Activated CD8-positive, alpha-beta T cell treated with anti-CD3 and anti-CD28 coated beads, Interleukin-2, amount 10 ng/mL, durations not matched to agents 7 days and 5 days (primary cell): Measurements from ENCODE around the gene MED16. TPM values are rescaled to one million over a fixed set of nuclear protein-coding genes. Genes with fewer than 3 reads are reported as not detected.

ENCODE experiments used
- ATAC-seq: fragments of 150-1000 bp; cut with Tn5 transposase; one replicate; pipeline ENCODE4 v1.10.0; 2021; ENCODE audit warnings: moderate library complexity
- CTCF ChIA-PET: fragments of 350-600 bp; sonication (Branson Sonifier 250); formaldehyde crosslinking; loops from one replicate; lab custom pipeline; 2021; ENCODE audit warnings: antibody characterized with exemption; lab: Charles Lee
- POLR2A ChIA-PET: fragments of 350-600 bp; sonication (Branson Sonifier 250); formaldehyde crosslinking; loops from one replicate; lab custom pipeline; 2021; ENCODE audit warnings: antibody characterized with exemption; lab: Charles Lee
- DNase-seq: peaks from one replicate; pipeline ENCODE4 v3.0.0-alpha.2; 2020
- H3K27ac Mint-ChIP-seq: one replicate; pipeline ENCODE4 v1.8.0; 2021; ENCODE audit warnings: mild to moderate bottlenecking, mixed read lengths
- H3K27me3 Mint-ChIP-seq: one replicate; pipeline ENCODE4 v1.8.0; 2021; ENCODE audit warnings: low read depth, mixed read lengths
- H3K36me3 Mint-ChIP-seq: one replicate; pipeline ENCODE4 v1.8.0; 2021; ENCODE audit warnings: low read depth, mixed read lengths
- H3K4me1 Mint-ChIP-seq: one replicate; pipeline ENCODE4 v1.8.0; 2021; ENCODE audit warnings: low read depth, mixed read lengths
- H3K4me3 Mint-ChIP-seq: one replicate; pipeline ENCODE4 v1.8.0; 2021; ENCODE audit warnings: mild to moderate bottlenecking, mixed read lengths
- H3K9me3 Mint-ChIP-seq: one replicate; pipeline ENCODE4 v1.8.0; 2022; ENCODE audit warnings: mixed read lengths; ENCODE audit not compliant: insufficient read depth
- total RNA-seq, 2 experiments: library from RNA; stranded (reverse); gene quantifications; one replicate each; pipeline ENCODE4 v1.2.3, GENCODE V29; 2021

Gene MED16
- total RNA-seq, 2 experiments from 2014 or later: 55.9 to 60.4 TPM

DNA sequence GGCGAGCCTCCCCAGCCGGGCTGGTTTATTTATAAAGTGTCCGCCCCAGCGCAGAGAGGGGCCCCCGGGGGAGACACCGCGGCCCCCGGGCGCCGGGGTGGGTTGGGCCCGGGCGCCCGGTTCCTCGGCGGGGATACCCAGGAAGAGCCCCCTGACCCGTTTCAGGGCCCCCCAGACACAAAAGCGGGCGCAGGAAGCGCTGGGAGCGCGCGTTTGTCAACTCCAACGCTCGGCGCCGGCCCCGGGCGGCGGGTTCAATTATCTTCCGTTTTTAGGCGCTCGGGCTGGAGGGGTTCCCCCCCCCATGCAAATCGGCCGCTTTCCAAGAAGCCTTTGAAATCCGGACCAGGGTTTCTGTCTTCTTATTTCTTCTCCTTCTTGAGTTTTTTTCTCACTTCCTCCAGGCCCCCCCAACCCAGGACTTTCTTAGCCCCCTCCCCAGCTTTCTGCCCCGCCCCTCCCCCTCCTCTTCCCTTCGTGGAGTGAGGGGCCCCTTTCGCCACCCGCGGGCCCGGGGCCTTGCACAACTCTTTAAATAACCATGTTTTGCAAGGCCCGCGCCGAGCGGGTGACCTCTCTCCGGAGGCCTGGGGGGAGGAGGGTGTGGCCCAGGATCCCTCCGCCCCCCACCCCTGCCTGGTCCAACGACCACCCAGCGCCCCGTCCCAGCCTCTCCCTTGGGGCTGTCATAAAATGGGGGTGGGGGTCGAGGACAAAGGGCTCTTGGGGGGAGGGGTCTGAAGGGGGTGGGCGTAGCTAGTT lies 33.8 kb upstream of the MED16 start:
- ChIA-PET CTCF (no interaction called here), POLR2A (no interaction called here)
- H3K4me3 Mint-ChIP-seq: peak overlapping the region; percentile 79
- peaks cover 12% of the 10 kb centered on the region for H3K36me3 Mint-ChIP-seq
- no peaks in the 10 kb centered on the region for H3K9me3 Mint-ChIP-seq
- peak overlapping the region; percentile 67 for H3K27ac Mint-ChIP-seq
- no peaks in the 10 kb centered on the region for H3K27me3 Mint-ChIP-seq
- no peak for ATAC-seq
- DNase-seq: peak; percentile 68
- H3K4me1 Mint-ChIP-seq: peaks cover 11% of the 10 kb centered on the region

DNA sequence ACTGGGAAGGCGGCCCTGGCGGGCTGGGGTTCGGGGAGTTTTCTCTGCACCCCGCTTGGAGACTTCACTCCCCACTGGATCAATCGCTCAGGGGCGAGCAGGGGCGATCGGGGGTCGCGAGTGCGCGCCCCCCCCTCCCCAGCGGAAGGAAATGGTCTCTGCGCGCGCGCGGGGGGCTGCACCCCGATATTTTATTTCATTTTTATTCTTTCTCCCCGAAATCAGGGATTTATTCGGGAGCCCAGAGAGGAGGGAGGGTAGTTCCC lies 33.3 kb upstream of the MED16 start:
- H3K4me3 Mint-ChIP-seq: peak overlapping the region; percentile 76
- peak overlapping the region; percentile 52 for H3K27ac Mint-ChIP-seq
- no peaks in the 10 kb centered on the region for H3K9me3 Mint-ChIP-seq
- H3K27me3 Mint-ChIP-seq: no peaks in the 10 kb centered on the region
- CTCF ChIA-PET: no interaction called here
- POLR2A ChIA-PET: no interaction called here
- peaks cover 14% of the 10 kb centered on the region for H3K4me1 Mint-ChIP-seq
- ATAC-seq (no peak), DNase-seq (no peak)
- H3K36me3 Mint-ChIP-seq: peaks cover 10% of the 10 kb centered on the region

DNA sequence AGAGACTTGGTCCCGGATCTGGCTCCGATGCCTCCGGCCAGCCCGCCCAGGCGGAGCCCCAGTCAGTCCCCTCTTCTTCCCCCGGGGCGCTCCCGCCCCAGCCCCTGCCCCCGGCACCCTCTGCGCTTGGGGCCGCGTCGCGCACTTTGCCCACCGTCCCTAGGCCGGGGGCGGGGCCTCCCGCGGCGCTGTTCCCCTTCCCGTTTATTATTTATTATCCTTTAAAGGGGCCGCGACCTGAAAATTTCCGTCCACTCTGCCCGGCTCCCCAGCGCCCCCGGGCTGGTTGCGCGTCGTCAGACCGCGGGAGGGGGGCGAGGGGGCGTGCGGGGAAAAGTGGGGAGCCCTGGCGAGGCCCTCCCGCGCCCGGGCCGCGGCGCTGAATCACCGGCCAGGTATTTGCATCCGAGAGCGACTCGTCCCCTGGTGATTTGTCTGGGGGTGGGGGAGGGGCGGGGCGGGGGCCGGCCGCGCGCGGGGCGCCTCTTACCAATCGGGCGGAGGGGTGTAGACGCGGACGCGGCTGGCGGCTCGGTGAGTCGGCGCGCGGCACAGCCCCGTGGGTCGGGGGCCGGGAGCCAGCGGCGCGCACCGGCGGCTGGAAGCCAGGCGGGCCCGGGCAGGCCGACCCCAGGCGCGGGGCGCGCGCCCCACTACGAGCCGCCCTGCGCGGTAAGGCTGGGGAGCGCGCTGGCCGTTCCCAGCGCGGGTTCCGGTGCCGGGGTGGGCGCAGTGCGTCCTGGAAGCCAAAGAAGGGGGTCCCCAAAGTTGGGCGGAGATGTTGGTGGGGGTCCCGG lies 32.7 kb upstream of the MED16 start, which contains the start of gene ARID3A:
TSS of gene ARID3A (plus strand) at position 510 of the 797 bp plus-strand sequence. CDS start 3,494 bp downstream, outside the sequence.
- no peaks in the 10 kb centered on the region for H3K27me3 Mint-ChIP-seq

DNA sequence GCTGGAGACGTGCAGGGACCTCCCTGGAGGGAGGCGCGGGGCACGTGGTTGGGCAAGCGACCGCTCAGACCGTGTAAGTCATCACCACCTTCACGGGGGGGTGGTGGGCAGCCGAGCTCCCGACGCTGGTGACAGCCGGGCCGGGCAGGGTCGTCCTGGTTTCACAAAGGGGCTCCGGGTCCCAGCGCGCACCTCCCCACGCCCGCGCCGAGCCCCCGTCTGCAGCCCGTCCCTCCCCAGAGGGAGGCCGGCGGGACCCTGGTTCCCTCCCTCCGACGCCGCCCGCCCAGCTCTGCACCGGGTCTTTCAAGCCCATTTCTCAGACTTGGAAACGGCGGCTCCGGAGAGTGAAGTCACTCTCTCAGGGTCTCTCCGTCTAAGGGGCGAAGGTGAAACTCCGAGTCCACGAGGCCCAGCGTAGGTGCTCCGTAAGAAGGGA lies 32.1 kb upstream of the MED16 start:
- peaks cover 6% of the 10 kb centered on the region for H3K36me3 Mint-ChIP-seq
- H3K27me3 Mint-ChIP-seq: no peaks in the 10 kb centered on the region
- H3K4me1 Mint-ChIP-seq: peaks cover 20% of the 10 kb centered on the region
- no peaks in the 10 kb centered on the region for H3K9me3 Mint-ChIP-seq
- ATAC-seq (peak; percentile 64), DNase-seq (peak; percentile 81)
- peak overlapping the region; percentile 89 for H3K27ac Mint-ChIP-seq
- ChIA-PET CTCF (interaction anchor here (3.2 to 6.7 kb wide), 2 partner anchors 58 to 61 kb away, joined by 24 to 125 read pairs; partner anchors contain the start of gene WDR18), POLR2A (interaction anchor here (0.7 to 1.2 kb wide), 2 partner anchors 59 to 62 kb away, joined by 3 to 7 read pairs; partner anchors contain the start of gene WDR18)
- peak overlapping the region; percentile 77 for H3K4me3 Mint-ChIP-seq

More for the DNA sequence above, 32.7 kb upstream of the MED16 start, which contains the start of gene ARID3A:
- DNase-seq (peak; percentile 83), ATAC-seq (peak; percentile 68)
- peaks cover 18% of the 10 kb centered on the region for H3K4me1 Mint-ChIP-seq
- H3K27ac Mint-ChIP-seq: peak within 1 kb of the TSS; percentile 89
- peak within 1 kb of the TSS; percentile 79 for H3K4me3 Mint-ChIP-seq
- POLR2A ChIA-PET: interaction anchor here (0.7 to 1.2 kb wide), 2 partner anchors 58 to 63 kb away, joined by 3 to 7 read pairs; partner anchors contain the start of gene WDR18
- CTCF ChIA-PET: interaction anchor here (6.7 kb wide), 1 partner anchor 57 kb away, joined by 125 read pairs; the partner anchor contains the start of gene WDR18
- peaks cover 6% of the 10 kb centered on the region for H3K36me3 Mint-ChIP-seq
- no peaks in the 10 kb centered on the region for H3K9me3 Mint-ChIP-seq

DNA sequence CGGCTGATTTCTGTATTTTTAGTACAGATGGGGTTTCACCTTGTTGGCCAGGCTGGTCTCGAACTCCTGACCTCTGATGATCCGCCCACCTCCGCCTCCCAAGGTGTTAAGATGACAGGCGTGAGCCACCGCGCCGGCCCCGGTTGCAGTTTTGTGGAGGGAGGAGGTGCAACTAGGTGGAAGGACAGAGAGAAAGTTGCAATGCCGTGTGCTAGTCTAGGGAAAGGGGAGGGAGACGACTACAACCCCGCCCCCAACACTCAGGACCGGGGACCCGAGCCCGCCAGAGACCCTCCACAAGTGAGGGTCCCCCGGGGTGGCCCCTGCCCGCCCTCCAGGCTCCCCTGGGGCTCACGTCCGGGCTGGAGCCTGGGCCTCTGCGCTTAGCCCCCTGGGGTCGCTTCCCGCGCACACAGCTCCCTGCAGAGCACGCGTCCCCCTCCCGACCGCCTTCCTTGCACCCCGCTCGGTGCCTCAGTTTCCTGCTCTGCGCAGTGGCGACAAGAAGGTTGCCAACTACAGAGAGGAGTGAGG lies 31.6 kb upstream of the MED16 start:
- H3K4me1 Mint-ChIP-seq: peaks cover 20% of the 10 kb centered on the region
- ChIA-PET CTCF (interaction anchor here (3.2 to 6.7 kb wide), 2 partner anchors 58 to 61 kb away, joined by 24 to 125 read pairs; partner anchors contain the start of gene WDR18), POLR2A (interaction anchor here (0.7 to 1.4 kb wide), 3 partner anchors 59 to 79 kb away, joined by 3 to 7 read pairs (median 3); partner anchors contain the start of gene WDR18)
- DNase-seq (peak; percentile 55), ATAC-seq (no peak)
- peaks cover 3% of the 10 kb centered on the region for H3K36me3 Mint-ChIP-seq
- H3K27me3 Mint-ChIP-seq: no peaks in the 10 kb centered on the region
- H3K4me3 Mint-ChIP-seq: peak overlapping the region; percentile 77
- no peaks in the 10 kb centered on the region for H3K9me3 Mint-ChIP-seq
- H3K27ac Mint-ChIP-seq: peak overlapping the region; percentile 67

DNA sequence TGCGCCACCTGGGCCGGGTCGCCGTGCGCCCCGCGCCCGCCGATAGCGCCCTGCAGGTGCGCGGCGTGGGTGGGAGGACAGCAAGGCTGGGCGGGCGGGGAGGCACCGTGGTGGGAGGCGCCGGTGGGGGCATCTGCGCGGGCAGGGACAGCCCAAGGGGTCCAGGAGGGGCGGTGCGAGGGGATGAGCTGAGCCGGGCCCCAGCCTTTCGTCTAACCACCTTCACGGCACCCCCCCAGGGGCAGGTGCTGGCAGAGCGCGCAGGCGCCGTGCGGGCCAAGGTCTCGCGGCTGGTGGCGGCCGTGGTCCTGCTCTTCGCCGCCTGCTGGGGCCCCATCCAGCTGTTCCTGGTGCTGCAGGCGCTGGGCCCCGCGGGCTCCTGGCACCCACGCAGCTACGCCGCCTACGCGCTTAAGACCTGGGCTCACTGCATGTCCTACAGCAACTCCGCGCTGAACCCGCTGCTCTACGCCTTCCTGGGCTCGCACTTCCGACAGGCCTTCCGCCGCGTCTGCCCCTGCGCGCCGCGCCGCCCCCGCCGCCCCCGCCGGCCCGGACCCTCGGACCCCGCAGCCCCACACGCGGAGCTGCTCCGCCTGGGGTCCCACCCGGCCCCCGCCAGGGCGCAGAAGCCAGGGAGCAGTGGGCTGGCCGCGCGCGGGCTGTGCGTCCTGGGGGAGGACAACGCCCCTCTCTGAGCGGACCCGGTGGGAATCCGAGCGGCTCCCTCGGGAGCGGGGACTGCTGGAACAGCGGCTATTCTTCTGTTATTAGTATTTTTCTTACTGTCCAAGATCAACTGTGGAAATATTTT lies 27.3 kb upstream of the MED16 start:
- peaks cover 26% of the 10 kb centered on the region for H3K4me1 Mint-ChIP-seq
- H3K4me3 Mint-ChIP-seq: peak overlapping the region; percentile 66
- CTCF ChIA-PET: interaction anchor here (0.9 to 6.7 kb wide), 7 partner anchors 27 to 151 kb away, joined by 3 to 125 read pairs (median 4); partner anchors contain the start of genes MED16, RNU6-2, RNU6-9 and WDR18
- peak; percentile 38 for ATAC-seq
- no peaks in the 10 kb centered on the region for H3K9me3 Mint-ChIP-seq
- DNase-seq: peak; percentile 67
- H3K27ac Mint-ChIP-seq: peak overlapping the region; percentile 43
- H3K27me3 Mint-ChIP-seq: peaks cover 6% of the 10 kb centered on the region
- POLR2A ChIA-PET: interaction anchor here (0.6 to 1.5 kb wide), 4 partner anchors 57 to 147 kb away, joined by 3 to 6 read pairs (median 4); partner anchors contain the start of gene WDR18
- no peaks in the 10 kb centered on the region for H3K36me3 Mint-ChIP-seq

DNA sequence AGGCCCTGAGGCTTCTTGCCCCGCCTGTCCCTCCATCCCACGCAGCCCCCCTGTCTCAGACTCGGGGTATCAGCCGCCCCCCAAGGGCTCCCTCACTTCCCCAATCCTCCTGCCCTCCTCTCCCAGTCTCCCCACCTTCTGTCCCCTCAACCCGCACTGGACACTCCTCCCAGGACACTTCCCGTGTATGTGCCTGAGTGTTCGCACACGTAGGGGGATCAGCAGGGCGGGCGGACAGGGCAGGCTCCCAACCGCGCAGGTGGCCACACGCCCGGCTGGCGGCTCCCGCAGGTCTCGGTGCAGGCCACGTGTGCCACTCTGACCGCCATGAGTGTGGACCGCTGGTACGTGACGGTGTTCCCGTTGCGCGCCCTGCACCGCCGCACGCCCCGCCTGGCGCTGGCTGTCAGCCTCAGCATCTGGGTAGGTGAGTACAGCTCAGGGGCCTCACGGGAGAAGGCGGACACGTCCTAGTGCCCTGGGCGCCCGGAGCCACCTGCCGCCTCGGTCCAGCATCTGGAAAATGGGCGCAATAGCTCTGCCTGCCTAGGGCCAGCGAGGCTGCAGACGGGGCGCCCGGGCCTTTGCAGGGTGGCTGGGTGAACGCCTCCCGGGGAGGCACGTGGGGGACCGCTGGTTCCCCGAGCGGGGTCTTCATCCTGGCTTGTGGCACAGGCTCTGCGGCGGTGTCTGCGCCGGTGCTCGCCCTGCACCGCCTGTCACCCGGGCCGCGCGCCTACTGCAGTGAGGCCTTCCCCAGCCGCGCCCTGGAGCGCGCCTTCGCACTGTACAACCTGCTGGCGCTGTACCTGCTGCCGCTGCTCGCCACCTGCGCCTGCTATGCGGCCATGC lies 26.4 kb upstream of the MED16 start:
- ATAC-seq (peak; percentile 27), DNase-seq (peak; percentile 47)
- Mint-ChIP-seq H3K9me3 (no peaks in the 10 kb centered on the region), H3K4me3 (peak overlapping the region; percentile 48), H3K36me3 (no peaks in the 10 kb centered on the region), H3K4me1 (peaks cover 24% of the 10 kb centered on the region), H3K27ac (no peak overlapping the region), H3K27me3 (peaks cover 6% of the 10 kb centered on the region)
- ChIA-PET CTCF (interaction anchor here (0.9 to 6.7 kb wide), 5 partner anchors 53 to 102 kb away, joined by 4 to 125 read pairs (median 13); partner anchors contain the start of genes RNU6-2 and WDR18), POLR2A (interaction anchor here (0.6 to 1.5 kb wide), 4 partner anchors 41 to 148 kb away, joined by 3 to 6 read pairs (median 4); partner anchors contain the start of gene WDR18)

DNA sequence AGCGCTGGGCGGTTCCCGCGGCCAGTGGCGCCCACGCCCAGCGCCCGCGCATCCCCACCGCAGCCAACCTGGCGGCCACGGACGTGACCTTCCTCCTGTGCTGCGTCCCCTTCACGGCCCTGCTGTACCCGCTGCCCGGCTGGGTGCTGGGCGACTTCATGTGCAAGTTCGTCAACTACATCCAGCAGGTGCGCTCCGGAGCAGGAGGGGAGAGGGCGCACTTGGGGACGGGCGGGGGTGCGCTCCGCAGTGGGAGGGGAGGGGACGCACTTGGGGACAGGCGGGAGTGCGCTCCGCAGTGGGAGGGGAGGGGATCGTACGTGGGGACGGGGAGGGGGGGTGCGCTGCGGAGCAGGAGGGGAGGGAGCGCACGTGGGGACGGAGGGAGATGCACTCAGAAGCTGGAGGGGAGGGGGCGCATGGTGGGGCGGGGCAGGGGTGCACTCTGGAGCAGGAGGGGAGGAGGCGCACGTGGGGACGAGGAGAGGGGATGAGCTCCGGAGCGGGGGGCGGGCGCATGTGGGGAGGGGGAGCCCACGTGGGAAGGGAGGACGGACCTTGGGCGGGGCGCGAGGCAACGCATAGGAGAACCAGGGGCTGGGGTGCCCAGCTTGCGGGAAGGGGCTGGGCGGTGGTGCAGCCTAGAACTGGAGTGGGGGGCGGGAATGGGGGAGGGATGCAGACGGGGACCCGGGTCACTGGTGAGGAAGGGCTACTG lies 25.7 kb upstream of the MED16 start:
- POLR2A ChIA-PET: interaction anchor here (1.5 kb wide), 1 partner anchor 55 kb away, joined by 6 read pairs; no protein-coding TSS in a partner anchor
- ATAC-seq: no peak
- CTCF ChIA-PET: interaction anchor here (2.7 to 6.7 kb wide), 3 partner anchors 55 to 64 kb away, joined by 13 to 125 read pairs (median 47); partner anchors contain the start of gene WDR18
- H3K27ac Mint-ChIP-seq: no peak overlapping the region
- DNase-seq: peak; percentile 62
- peak overlapping the region; percentile 48 for H3K4me3 Mint-ChIP-seq
- H3K27me3 Mint-ChIP-seq: peaks cover 6% of the 10 kb centered on the region
- no peaks in the 10 kb centered on the region for H3K36me3 Mint-ChIP-seq
- H3K9me3 Mint-ChIP-seq: no peaks in the 10 kb centered on the region
- H3K4me1 Mint-ChIP-seq: peaks cover 20% of the 10 kb centered on the region

DNA sequence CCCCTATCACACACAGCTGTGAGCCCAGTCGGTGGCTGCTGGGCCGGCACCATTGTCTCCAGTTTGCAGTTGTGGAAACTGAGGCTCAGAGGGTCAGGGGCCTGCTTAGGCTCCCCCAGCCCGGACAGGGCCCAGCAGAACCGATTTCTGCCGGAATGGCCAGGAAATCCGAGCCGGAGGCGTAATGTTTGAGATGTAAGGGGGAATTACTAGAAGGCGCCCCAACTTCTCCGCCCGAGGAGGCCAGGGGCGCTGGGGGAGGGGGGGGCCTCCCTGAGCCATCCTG lies 25.1 kb upstream of the MED16 start:
- Mint-ChIP-seq H3K36me3 (no peaks in the 10 kb centered on the region), H3K4me1 (peaks cover 20% of the 10 kb centered on the region), H3K27me3 (peaks cover 6% of the 10 kb centered on the region), H3K4me3 (no peak overlapping the region), H3K27ac (no peak overlapping the region), H3K9me3 (no peaks in the 10 kb centered on the region)
- DNase-seq (no peak), ATAC-seq (no peak)
- ChIA-PET CTCF (interaction anchor here (3.7 kb wide), 1 partner anchor 54 kb away, joined by 47 read pairs; no protein-coding TSS in a partner anchor), POLR2A (no interaction called here)
